Motor neuron (in vitro differentiated cells): ENCODE results near the gene SFXN3. TPM values are rescaled to one million over a fixed set of nuclear protein-coding genes. Genes with fewer than 3 reads are reported as not detected.

Source experiments
- ATAC-seq, 8 experiments: fragments of 200-7000 bp; cut with Tn5 transposase; replicated peaks in 6 of 8; 2 replicates each; pipeline ENCODE4 v1.8.0; 2021; ENCODE audit warnings: mild to moderate bottlenecking in 8 of 8, moderate library complexity in 8 of 8
- H3K27ac ChIP-seq, 2 donors: fragments of 250-450 bp; sonication (Bioruptor Pico); 2 replicates each; pipeline ENCODE4 v1.9.0; 2021; ENCODE audit warnings: antibody characterized with exemption in 2 of 2, mild to moderate bottlenecking in 2 of 2, moderate library complexity in 1 of 2
- H3K4me1 ChIP-seq, 2 donors: fragments of 250-450 bp; sonication (Bioruptor Pico); replicated peaks in 1 of 2; 2 replicates each; pipeline ENCODE4 v1.6.1; 2021; ENCODE audit warnings: antibody characterized with exemption in 2 of 2, mild to moderate bottlenecking in 2 of 2, moderate library complexity in 1 of 2
- H3K4me3 ChIP-seq, 5 donors: fragments of 250-450 bp; sonication (Bioruptor Pico); 2 replicates each; pipeline ENCODE4 v1.9.0; 2021; ENCODE audit warnings: antibody characterized with exemption in 5 of 5, mild to moderate bottlenecking in 5 of 5, moderate library complexity in 4 of 5
- WGBS, 10 experiments: fragments of 450-650 bp; shearing (Covaris generic); methylation state at CpG; one replicate each; pipeline ENCODE4 v1.0.0; 2022; 5-methylcytosine and 5-hydroxymethylcytosine counted together
- in situ Hi-C, 9 experiments: fragments of 400-800 bp; cut with MboI; loops; one replicate each; pipeline ENCODE4 v1.15.0; 2021; ENCODE audit warnings: low sequenced_read_pairs in 9 of 9, low pct_unique_long_range_greater_than_20kb in 2 of 9; ENCODE audit not compliant: unreplicated experiment in 9 of 9
- total RNA-seq, 8 experiments: library from RNA; unstranded; fragments of 300-600 nt; gene quantifications; 2 replicates each; pipeline versions ENCODE4 v1.2.3 to v1.2.4, GENCODE V29; 2022

Gene SFXN3
- total RNA-seq, 8 experiments from 2014 or later: 12.9 to 54.6 (median 26.1) TPM

- no peak overlapping the region for H3K27ac ChIP-seq
- ATAC-seq: no peak
- in situ Hi-C loops: no loop called here
- peaks cover 0 to 7% of the 10 kb centered on the region in 2 donors for H3K4me1 ChIP-seq
- no peak overlapping the region for H3K4me3 ChIP-seq
- 20 to 100% (median 52%) methylated on average over 1 to 8 of the region's 10 CpGs; no CpG with 5 or more reads in 1 of the 10 experiments for WGBS, 10 experiments
Measured at GRCh38 chr10:101035916-101036702, 5.1 kb downstream of the SFXN3 start.

- WGBS, 10 experiments: 17 to 80% (median 63%) methylated on average over 1 to 2 of the region's 7 CpGs; no CpG with 5 or more reads in 6 of the 10 experiments
- in situ Hi-C loops: no loop called here
- ATAC-seq: no peak
- no peak overlapping the region for H3K27ac ChIP-seq
- peaks cover 0 to 7% of the 10 kb centered on the region in 2 donors for H3K4me1 ChIP-seq
- H3K4me3 ChIP-seq: no peak overlapping the region
Measured at GRCh38 chr10:101036726-101037125, 5.7 kb downstream of the SFXN3 start.

- Histone ChIP-seq H3K4me3 (no peak overlapping the region), H3K4me1 (peaks cover 10% of the 10 kb centered on the region in 2 donors), H3K27ac (no peak overlapping the region)
- WGBS, 10 experiments: 0 to 65% (median 50%) methylated on average over 1 to 5 of the region's 5 CpGs; no CpG with 5 or more reads in 5 of the 10 experiments
- no peak for ATAC-seq
- in situ Hi-C loops: no loop called here
Measured at GRCh38 chr10:101038484-101038883, 7.5 kb downstream of the SFXN3 start.

- Histone ChIP-seq H3K27ac (no peak overlapping the region), H3K4me3 (no peak overlapping the region), H3K4me1 (peaks cover 14 to 17% of the 10 kb centered on the region in 2 donors)
- 50 to 100% (median 97%) methylated on average over 1 to 3 of the region's 3 CpGs; no CpG with 5 or more reads in 4 of the 10 experiments for WGBS, 10 experiments
- no peak for ATAC-seq
- in situ Hi-C loops: no loop called here
Measured at GRCh38 chr10:101040061-101040460, 9.0 kb downstream of the SFXN3 start.

- in situ Hi-C loops: no loop called here
- ATAC-seq: no peak
- WGBS, 10 experiments: 60% methylated on average over 1 of the region's 2 CpGs; no CpG with 5 or more reads in 8 of the 10 experiments
- peaks cover 14 to 17% of the 10 kb centered on the region in 2 donors for H3K4me1 ChIP-seq
- H3K27ac ChIP-seq: no peak overlapping the region
- H3K4me3 ChIP-seq: no peak overlapping the region
Measured at GRCh38 chr10:101040851-101041250, 9.8 kb downstream of the SFXN3 start.

- peak; percentile 40 to 64 (median 60) for ATAC-seq
- Histone ChIP-seq H3K4me3 (no peak overlapping the region), H3K27ac (no peak overlapping the region), H3K4me1 (peaks cover 14 to 17% of the 10 kb centered on the region in 2 donors)
- WGBS, 10 experiments: 0 to 93% (median 31%) methylated on average over 1 to 6 of the region's 6 CpGs; no CpG with 5 or more reads in 2 of the 10 experiments
- in situ Hi-C loops: no loop called here
Measured at GRCh38 chr10:101041252-101041761, 10.3 kb downstream of the SFXN3 start.

- WGBS, 10 experiments: 30 to 100% (median 87%) methylated on average over 1 to 4 of the region's 4 CpGs; no CpG with 5 or more reads in 1 of the 10 experiments
Measured at GRCh38 chr10:101042118-101042517, 11.1 kb downstream of the SFXN3 start.

GRCh38 chr10:101042667-101043362 lies 11.8 kb downstream of the SFXN3 start:
- Histone ChIP-seq H3K4me1 (peaks cover 14 to 22% of the 10 kb centered on the region in 2 donors), H3K27ac (peak overlapping the region; percentile 59 to 76), H3K4me3 (peak overlapping the region; percentile 26 to 41 (median 37))
- 0 to 10% (median 0%) methylated on average over 1 to 20 of the region's 40 CpGs for WGBS, 10 experiments
- in situ Hi-C loops: no loop called here
- peak; percentile 83 to 94 (median 91) for ATAC-seq

More at GRCh38 chr10:101042118-101042517, 11.1 kb downstream of the SFXN3 start:
- peak overlapping the region; percentile 59 to 76 for H3K27ac ChIP-seq
- no peak for ATAC-seq
- in situ Hi-C loops: no loop called here
- peaks cover 14 to 20% of the 10 kb centered on the region in 2 donors for H3K4me1 ChIP-seq
- H3K4me3 ChIP-seq: peak overlapping the region in 4 of 5 donors; percentile 34 to 41 (median 37)

GRCh38 chr10:101043363-101043707 lies 12.3 kb downstream of the SFXN3 start:
- 0 to 80% (median 29%) methylated on average over 1 to 2 of the region's 2 CpGs; no CpG with 5 or more reads in 4 of the 10 experiments for WGBS, 10 experiments
- in situ Hi-C loops: no loop called here
- Histone ChIP-seq H3K27ac (peak overlapping the region; percentile 59 to 76), H3K4me1 (peaks cover 14 to 24% of the 10 kb centered on the region in 2 donors), H3K4me3 (peak overlapping the region; percentile 26 to 41 (median 37))
- peak in 3 of 8 experiments; percentile 1 to 6 (median 3) for ATAC-seq

- in situ Hi-C loops: no loop called here
- peaks cover 14 to 24% of the 10 kb centered on the region in 2 donors for H3K4me1 ChIP-seq
- H3K27ac ChIP-seq: no peak overlapping the region
- WGBS, 10 experiments: 40 to 100% (median 84%) methylated on average over 1 to 2 of the region's 2 CpGs; no CpG with 5 or more reads in 2 of the 10 experiments
- no peak for ATAC-seq
- H3K4me3 ChIP-seq: no peak overlapping the region
Measured at GRCh38 chr10:101044117-101044516, 13.1 kb downstream of the SFXN3 start.

- ATAC-seq: no peak
- Histone ChIP-seq H3K4me3 (no peak overlapping the region), H3K4me1 (peaks cover 19 to 34% of the 10 kb centered on the region in 2 donors), H3K27ac (no peak overlapping the region)
- 18 to 100% (median 55%) methylated on average over 2 to 16 of the region's 25 CpGs for WGBS, 10 experiments
- in situ Hi-C loops: no loop called here
Measured at GRCh38 chr10:101046332-101047238, 15.6 kb downstream of the SFXN3 start.

GRCh38 chr10:101047268-101047667 lies 16.2 kb downstream of the SFXN3 start:
- Histone ChIP-seq H3K4me3 (no peak overlapping the region), H3K4me1 (peaks cover 17 to 31% of the 10 kb centered on the region in 2 donors), H3K27ac (no peak overlapping the region)
- ATAC-seq: no peak
- in situ Hi-C loops: no loop called here
- 14 to 50% (median 29%) methylated on average over 1 to 12 of the region's 16 CpGs; no CpG with 5 or more reads in 3 of the 10 experiments for WGBS, 10 experiments
